ENCODE data around the gene RNF157. TPM values are rescaled to one million over a fixed set of nuclear protein-coding genes. Genes with fewer than 3 reads are reported as not detected.

RNF157 gene
- total and polyA plus RNA-seq, 9 of the 15 experiments (the other 6 are each of a cell fraction or from before 2014, with no cell fraction given), result 8.1 to 31.7 (median 20.8) TPM

DNA sequence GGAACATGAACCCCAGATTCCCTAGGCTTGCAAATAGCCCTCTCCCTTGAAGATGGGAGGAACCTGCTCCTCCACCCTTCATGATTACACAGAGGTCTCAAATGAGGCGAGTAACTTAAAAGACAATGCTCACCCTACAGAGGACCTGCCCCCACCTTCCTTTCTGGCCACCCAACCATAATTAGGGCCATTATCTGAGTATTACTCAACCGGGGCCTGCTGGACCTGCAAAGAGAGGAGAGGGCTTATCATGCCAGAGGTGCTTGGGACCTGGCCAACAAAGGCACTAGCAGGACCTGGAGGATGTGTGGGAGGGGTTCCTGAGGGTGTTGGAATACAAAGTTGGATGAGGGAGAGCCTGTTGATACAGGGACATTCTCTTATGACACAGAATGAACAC is 42.4 kb downstream of the RNF157 start (continued):
- TF ChIP-seq ARID1B (IDR thresholded peaks at IDR 0.05) (peak; percentile 37), TEAD2 (tag; IDR thresholded peaks at IDR 0.05) (no peak), CHD4 (IDR thresholded peaks at IDR 0.05; ENCODE audit: insufficient read depth, insufficient replicate concordance, low read depth, low read length, poor library complexity, severe bottlenecking) (no peak), JUND (IDR thresholded peaks at IDR 0.05; ENCODE audit: borderline replicate concordance, low read depth, low read length) (peak; percentile 26; the same call in 1 of the 2 replicates), JUND (tag; IDR thresholded peaks at IDR 0.05; ENCODE audit: borderline replicate concordance, low read depth, low read length) (no peak), TFAM (CRISPR knock-in tag; conservative IDR thresholded peaks at IDR 0.05) (no peak), YY1 (IDR thresholded peaks at IDR 0.05; ENCODE audit: borderline replicate concordance in 1 of 3, control insufficient read depth in 1 of 3, extremely low read depth in 1 of 3, insufficient read depth in 3 of 3, insufficient read length in 1 of 3, insufficient replicate concordance in 2 of 3, low read depth in 1 of 3, low read length in 2 of 3) (no peak), ZNF24 (IDR thresholded peaks at IDR 0.05) (no peak), CXXC5 (CRISPR knock-in tag; IDR thresholded peaks at IDR 0.05) (no peak)
- TF ChIP-seq, protein P1, sequence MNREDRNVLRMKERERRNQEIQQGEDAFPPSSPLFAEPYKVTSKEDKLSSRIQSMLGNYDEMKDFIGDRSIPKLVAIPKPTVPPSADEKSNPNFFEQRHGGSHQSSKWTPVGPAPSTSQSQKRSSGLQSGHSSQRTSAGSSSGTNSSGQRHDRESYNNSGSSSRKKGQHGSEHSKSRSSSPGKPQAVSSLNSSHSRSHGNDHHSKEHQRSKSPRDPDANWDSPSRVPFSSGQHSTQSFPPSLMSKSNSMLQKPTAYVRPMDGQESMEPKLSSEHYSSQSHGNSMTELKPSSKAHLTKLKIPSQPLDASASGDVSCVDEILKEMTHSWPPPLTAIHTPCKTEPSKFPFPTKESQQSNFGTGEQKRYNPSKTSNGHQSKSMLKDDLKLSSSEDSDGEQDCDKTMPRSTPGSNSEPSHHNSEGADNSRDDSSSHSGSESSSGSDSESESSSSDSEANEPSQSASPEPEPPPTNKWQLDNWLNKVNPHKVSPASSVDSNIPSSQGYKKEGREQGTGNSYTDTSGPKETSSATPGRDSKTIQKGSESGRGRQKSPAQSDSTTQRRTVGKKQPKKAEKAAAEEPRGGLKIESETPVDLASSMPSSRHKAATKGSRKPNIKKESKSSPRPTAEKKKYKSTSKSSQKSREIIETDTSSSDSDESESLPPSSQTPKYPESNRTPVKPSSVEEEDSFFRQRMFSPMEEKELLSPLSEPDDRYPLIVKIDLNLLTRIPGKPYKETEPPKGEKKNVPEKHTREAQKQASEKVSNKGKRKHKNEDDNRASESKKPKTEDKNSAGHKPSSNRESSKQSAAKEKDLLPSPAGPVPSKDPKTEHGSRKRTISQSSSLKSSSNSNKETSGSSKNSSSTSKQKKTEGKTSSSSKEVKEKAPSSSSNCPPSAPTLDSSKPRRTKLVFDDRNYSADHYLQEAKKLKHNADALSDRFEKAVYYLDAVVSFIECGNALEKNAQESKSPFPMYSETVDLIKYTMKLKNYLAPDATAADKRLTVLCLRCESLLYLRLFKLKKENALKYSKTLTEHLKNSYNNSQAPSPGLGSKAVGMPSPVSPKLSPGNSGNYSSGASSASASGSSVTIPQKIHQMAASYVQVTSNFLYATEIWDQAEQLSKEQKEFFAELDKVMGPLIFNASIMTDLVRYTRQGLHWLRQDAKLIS (CRISPR knock-in tag; IDR thresholded peaks at IDR 0.05), result no peak
- TF ChIP-seq, protein P2, sequence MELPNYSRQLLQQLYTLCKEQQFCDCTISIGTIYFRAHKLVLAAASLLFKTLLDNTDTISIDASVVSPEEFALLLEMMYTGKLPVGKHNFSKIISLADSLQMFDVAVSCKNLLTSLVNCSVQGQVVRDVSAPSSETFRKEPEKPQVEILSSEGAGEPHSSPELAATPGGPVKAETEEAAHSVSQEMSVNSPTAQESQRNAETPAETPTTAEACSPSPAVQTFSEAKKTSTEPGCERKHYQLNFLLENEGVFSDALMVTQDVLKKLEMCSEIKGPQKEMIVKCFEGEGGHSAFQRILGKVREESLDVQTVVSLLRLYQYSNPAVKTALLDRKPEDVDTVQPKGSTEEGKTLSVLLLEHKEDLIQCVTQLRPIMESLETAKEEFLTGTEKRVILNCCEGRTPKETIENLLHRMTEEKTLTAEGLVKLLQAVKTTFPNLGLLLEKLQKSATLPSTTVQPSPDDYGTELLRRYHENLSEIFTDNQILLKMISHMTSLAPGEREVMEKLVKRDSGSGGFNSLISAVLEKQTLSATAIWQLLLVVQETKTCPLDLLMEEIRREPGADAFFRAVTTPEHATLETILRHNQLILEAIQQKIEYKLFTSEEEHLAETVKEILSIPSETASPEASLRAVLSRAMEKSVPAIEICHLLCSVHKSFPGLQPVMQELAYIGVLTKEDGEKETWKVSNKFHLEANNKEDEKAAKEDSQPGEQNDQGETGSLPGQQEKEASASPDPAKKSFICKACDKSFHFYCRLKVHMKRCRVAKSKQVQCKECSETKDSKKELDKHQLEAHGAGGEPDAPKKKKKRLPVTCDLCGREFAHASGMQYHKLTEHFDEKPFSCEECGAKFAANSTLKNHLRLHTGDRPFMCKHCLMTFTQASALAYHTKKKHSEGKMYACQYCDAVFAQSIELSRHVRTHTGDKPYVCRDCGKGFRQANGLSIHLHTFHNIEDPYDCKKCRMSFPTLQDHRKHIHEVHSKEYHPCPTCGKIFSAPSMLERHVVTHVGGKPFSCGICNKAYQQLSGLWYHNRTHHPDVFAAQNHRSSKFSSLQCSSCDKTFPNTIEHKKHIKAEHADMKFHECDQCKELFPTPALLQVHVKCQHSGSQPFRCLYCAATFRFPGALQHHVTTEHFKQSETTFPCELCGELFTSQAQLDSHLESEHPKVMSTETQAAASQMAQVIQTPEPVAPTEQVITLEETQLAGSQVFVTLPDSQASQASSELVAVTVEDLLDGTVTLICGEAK (IDR thresholded peaks at IDR 0.05), result no peak
- TF ChIP-seq, protein P2 (CRISPR knock-in tag; IDR thresholded peaks at IDR 0.05), result no peak
- TF ChIP-seq, protein P3, sequence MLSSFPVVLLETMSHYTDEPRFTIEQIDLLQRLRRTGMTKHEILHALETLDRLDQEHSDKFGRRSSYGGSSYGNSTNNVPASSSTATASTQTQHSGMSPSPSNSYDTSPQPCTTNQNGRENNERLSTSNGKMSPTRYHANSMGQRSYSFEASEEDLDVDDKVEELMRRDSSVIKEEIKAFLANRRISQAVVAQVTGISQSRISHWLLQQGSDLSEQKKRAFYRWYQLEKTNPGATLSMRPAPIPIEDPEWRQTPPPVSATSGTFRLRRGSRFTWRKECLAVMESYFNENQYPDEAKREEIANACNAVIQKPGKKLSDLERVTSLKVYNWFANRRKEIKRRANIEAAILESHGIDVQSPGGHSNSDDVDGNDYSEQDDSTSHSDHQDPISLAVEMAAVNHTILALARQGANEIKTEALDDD (IDR thresholded peaks at IDR 0.05), result no peak
